Body of pancreas (tissue), 4 donors: Measurements from ENCODE around the gene TMPRSS2.

Experiments used
- CTCF ChIP-seq, 7 experiments: fragments of 450-650 bp in 4 of 7; fragments of 200-600 bp in 3 of 7; sonication (generic) in 3 of 7; IDR thresholded peaks; one replicate each; pipeline ENCODE4 v1.5.1; 2016 to 2019; ENCODE audit warnings: antibody characterized with exemption in 7 of 7
- POLR2A ChIP-seq, 3 donors: fragments of 450-650 bp; IDR thresholded peaks; one replicate each; pipeline ENCODE4 v1.6.1; 2016; ENCODE audit warnings: antibody characterized with exemption in 3 of 3, mild to moderate bottlenecking in 2 of 3

GRCh38 chr21:41470054-41470453 lies 37.9 kb downstream of the TMPRSS2 start:
- no peak for TF ChIP-seq CTCF (IDR thresholded peaks at IDR 0.05)
- no peak for TF ChIP-seq POLR2A (IDR thresholded peaks at IDR 0.05)
